HG03521 (cell line): ENCODE measurements around the gene LRP1B.

Experiments used
- ATAC-seq: cut with Tn5 transposase; IDR thresholded peaks from one replicate; pipeline ENCODE4 v1.9.1; 2021; ENCODE audit warnings: mild to moderate bottlenecking, moderate library complexity; ENCODE audit not compliant: unreplicated experiment

LRP1B gene

DNA sequence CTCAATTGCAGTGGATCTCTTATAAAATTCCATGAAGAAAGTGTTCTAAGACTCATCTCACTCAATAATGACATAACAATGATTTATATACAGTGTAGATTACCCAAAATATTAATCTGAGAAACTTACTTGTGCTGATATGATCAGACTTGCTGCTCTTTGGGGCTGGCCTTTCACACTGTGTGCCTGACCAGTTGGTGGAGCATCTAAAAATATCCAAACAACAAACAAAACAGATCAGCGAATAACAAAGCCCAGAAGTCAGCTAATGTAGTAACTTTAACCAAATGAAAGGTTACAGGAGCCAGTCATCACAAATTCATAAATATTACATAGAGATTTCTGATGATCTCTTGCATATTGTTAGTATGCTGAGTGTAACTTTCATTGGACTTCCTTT lies 1883.9 kb downstream of the LRP1B start:
- no peak for ATAC-seq

DNA sequence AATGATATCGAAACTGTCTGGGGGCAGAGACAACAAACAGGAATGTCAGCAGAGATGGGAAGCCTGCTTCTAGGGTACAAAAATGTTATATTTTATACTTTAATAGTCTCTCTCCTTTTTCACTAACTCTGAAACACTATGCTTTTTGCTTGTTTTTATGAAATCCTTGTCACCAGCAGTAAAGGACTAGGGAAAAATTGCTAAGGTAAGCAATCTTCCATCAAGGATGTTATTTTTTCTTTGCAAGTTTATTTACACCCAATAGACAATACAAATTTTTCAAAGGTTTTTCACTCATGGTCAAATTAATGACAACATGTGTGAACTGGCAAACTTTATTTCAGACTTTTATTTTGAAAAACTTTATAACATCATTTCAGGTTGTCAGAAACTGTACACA lies 1884.8 kb downstream of the LRP1B start:
- ATAC-seq, result no peak

GRCh38 chr2:140242889-140243288 lies 1887.9 kb downstream of the LRP1B start:
- no peak for ATAC-seq

DNA sequence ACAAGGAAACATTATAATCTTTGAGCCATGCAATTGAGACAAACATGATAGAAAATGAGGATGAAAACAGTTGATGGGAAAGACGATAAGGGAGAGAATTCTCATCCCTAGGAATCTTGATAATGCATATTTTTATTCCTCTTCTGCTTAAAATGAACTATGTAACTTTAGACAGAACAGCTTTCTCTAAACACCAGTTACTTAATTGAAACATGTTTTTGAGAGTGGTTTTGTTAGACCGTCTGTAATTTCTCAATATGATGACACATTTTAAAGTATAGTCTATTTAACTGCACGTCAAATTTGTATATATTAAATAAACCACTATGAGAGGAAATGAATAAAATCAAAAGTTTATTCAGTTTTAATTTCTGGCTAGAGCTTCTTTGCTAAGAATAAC lies 1896.7 kb downstream of the LRP1B start:
- no peak for ATAC-seq

GRCh38 chr2:140210963-140211362 lies 1919.9 kb downstream of the LRP1B start:
- ATAC-seq, result no peak

- no peak for ATAC-seq
Measured at GRCh38 chr2:140205093-140205492, 1925.7 kb downstream of the LRP1B start.

- no peak for ATAC-seq
Measured at GRCh38 chr2:140203347-140203746, 1927.5 kb downstream of the LRP1B start.

- ATAC-seq, result no peak
Measured at GRCh38 chr2:140201572-140201971, 1929.2 kb downstream of the LRP1B start.

GRCh38 chr2:140200764-140201163 lies 1930.1 kb downstream of the LRP1B start:
- ATAC-seq, result no peak

- no peak for ATAC-seq
Measured at GRCh38 chr2:140200307-140200706, 1930.5 kb downstream of the LRP1B start.

- no peak for ATAC-seq
Measured at GRCh38 chr2:140199312-140199711, 1931.5 kb downstream of the LRP1B start.

- no peak for ATAC-seq
Measured at GRCh38 chr2:140187086-140187485, 1943.7 kb downstream of the LRP1B start.

DNA sequence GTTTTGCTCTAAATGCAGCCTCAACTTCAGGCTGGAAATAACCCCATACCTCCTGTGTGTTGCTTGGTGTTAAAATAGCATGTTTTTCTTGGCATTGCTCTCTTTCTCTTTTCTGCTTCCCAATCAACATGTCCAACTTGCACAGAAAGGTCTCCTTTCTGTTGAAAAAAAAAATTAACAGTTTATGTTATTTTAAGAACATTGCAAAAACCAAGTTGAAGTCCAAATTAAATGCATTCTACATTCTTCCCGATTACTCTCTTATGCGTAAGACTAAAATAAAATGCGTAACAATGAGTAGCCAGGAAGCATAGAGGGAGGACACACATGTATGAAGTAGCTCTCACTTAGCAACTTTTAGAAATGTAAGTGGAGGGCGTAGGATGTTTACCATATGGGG lies 1944.5 kb downstream of the LRP1B start:
- no peak for ATAC-seq

- no peak for ATAC-seq
Measured at GRCh38 chr2:140185076-140185475, 1945.7 kb downstream of the LRP1B start.

DNA sequence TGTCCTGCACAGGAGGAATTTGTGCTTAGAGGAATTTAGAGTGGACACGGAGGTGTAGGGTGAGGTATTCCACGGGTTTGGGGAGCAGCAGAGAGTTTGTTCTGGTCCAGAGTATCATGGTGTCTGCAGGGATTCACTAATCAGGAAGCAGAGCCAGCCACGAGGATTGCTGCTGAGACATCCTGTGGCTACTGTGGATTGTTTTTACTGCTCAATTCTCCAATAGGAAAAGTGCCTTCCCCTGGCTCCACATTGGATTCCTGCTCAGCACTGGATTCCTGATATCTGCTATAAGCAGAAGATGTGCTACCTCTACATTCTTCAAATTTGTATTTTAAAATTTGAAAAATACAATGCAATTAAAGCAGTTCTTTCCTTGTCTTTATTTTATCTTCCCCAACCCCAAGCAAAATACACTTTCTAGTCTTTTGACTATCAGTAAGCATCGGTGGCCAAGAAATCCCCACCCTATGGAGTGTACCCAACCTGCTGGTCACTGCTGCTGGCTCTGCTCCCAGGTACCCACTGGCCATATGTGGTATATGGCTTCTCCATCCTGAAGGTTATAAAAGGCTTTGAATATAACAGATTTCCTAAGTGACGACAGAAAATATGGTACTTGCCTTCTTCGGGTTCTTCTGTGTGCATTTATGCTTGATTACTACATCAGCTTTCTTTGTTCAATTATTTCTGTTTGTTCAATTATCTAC lies 1947.6 kb downstream of the LRP1B start:
- ATAC-seq, result no peak
